Stomach (tissue), 9 donors: Measurements from ENCODE around the gene PSMB1. TPM values are rescaled to one million over a fixed set of nuclear protein-coding genes. Genes with fewer than 3 reads are reported as not detected.

Experiments used
- DNase-seq, 2 donors: peaks; one replicate each; pipeline versions ENCODE4 v3.0.0 to v3.0.0-alpha.2; 2013 to 2019
- H3K27ac ChIP-seq, 5 donors: fragments of 200-600 bp in 4 of 5; sonication (generic) in 4 of 5; one replicate each; pipeline ENCODE4 v1.5.1; 2013 to 2019; ENCODE audit warnings: mild to moderate bottlenecking in 1 of 5, moderate library complexity in 1 of 5
- H3K27me3 ChIP-seq, 3 donors: fragments of 200-600 bp; sonication (generic); one replicate each; pipeline ENCODE4 v1.5.1; 2017 to 2019; ENCODE audit warnings: mixed run types in 1 of 3
- H3K36me3 ChIP-seq, 4 donors: fragments of 200-600 bp; sonication (generic); 1 replicate in 3 of 4; 2 replicates in 1 of 4; pipeline ENCODE4 v1.5.1; 2016 to 2019
- H3K4me1 ChIP-seq, 4 donors: fragments of 200-600 bp; sonication (generic); one replicate each; pipeline ENCODE4 v1.5.1; 2016 to 2019
- H3K4me3 ChIP-seq, 4 donors: fragments of 200-600 bp; sonication (generic) in 3 of 4; one replicate each; pipeline ENCODE4 v1.5.1; 2016 to 2019; ENCODE audit warnings: mild to moderate bottlenecking in 1 of 4
- H3K9me3 ChIP-seq, 4 donors: fragments of 200-600 bp; sonication (generic); one replicate each; pipeline ENCODE4 v1.5.1; 2016 to 2019
- EP300 ChIP-seq: sonication (generic); formaldehyde crosslinking; IDR thresholded peaks from one replicate; pipeline ENCODE4 v1.6.1; 2017; ENCODE audit warnings: antibody characterized with exemption
- POLR2A ChIP-seq, 4 donors: fragments of 450-650 bp; IDR thresholded peaks; one replicate each; pipeline ENCODE4 v1.6.1; 2016; ENCODE audit warnings: antibody characterized with exemption in 4 of 4, control low read depth in 2 of 4, mild to moderate bottlenecking in 1 of 4, moderate library complexity in 1 of 4
- POLR2AphosphoS5 ChIP-seq, 3 donors: sonication (generic); formaldehyde crosslinking; IDR thresholded peaks; one replicate each; pipeline ENCODE4 v1.6.1; 2016; ENCODE audit warnings: antibody characterized with exemption in 3 of 3
- WGBS, 5 donors: extraction: QIAGEN DNeasy Blood & Tissue Kit in 3 of 5; methylation state at CpG; one replicate each; pipeline versions ENCODE4 v1.1.5 to v1.1.7; 2013 to 2018; 5-methylcytosine and 5-hydroxymethylcytosine counted together
- intact Hi-C: fragments of 100-400 bp; cut with DNase I; formaldehyde crosslinking; loops from one replicate; pipeline ENCODE4 v1.15.1; 2023; ENCODE audit warnings: low total_unique reads
- polyA plus RNA-seq, 3 donors: library from polyadenylated mRNA; stranded (reverse); fragments of 200-250 nt; gene quantifications; one replicate each; pipeline ENCODE4 v1.2.3, GENCODE V29; 2013
- total RNA-seq, 5 donors: library from RNA; depleted of rRNA; stranded (reverse); fragments of >200 nt; gene quantifications; one replicate each; pipeline versions ENCODE4 v1.1.0 to v1.2.3, GENCODE V29; 2014 to 2016
- TF ChIP-seq, protein P1 (sequence below), 7 experiments: fragments of 450-650 bp in 4 of 7; fragments of 200-600 bp in 3 of 7; sonication (generic) in 3 of 7; IDR thresholded peaks; one replicate each; pipeline ENCODE4 v1.5.1; 2016 to 2019; ENCODE audit warnings: antibody characterized with exemption in 7 of 7, control low read depth in 2 of 7, mild to moderate bottlenecking in 1 of 7
- donor health status: healthy with polysubstance abuse.
- donor health status: Bipolar disorder and iron deficiency.
- donor health status: healthy.

The PSMB1 gene
- total and polyA plus RNA-seq, 8 donors = 36.5 to 304 (median 217) TPM

DNA sequence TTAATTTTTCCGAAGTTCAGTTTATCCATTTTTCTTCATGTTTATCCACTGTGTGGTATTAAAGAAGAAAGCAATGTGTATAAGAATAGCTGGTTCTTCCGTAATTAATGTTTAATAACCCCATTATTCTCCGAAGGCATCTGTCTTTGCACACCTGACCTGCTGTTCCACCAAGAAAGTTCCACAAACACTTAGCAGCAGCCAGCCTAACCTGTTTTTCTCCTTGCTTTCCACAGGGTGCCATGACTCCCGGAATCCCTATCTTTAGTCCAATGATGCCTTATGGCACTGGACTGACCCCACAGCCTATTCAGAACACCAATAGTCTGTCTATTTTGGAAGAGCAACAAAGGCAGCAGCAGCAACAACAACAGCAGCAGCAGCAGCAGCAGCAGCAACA lies 8.4 kb upstream of the PSMB1 start:
- Histone ChIP-seq H3K36me3 (peaks cover 29 to 98% (median 90%) of the 10 kb centered on the region in 4 donors), H3K27me3 (no peaks in the 10 kb centered on the region), H3K4me1 (peaks cover 0 to 39% (median 15%) of the 10 kb centered on the region in 4 donors), H3K27ac (peak overlapping the region in 1 of 5 donors; percentile 12), H3K9me3 (no peaks in the 10 kb centered on the region), H3K4me3 (no peak overlapping the region)
- DNase-seq = peak; percentile 37 to 40
- WGBS, 5 donors = 38 to 63% (median 42%) methylated on average over 4 of the region's 4 CpGs
- intact Hi-C loops = no loop called here
- TF ChIP-seq, protein P1, sequence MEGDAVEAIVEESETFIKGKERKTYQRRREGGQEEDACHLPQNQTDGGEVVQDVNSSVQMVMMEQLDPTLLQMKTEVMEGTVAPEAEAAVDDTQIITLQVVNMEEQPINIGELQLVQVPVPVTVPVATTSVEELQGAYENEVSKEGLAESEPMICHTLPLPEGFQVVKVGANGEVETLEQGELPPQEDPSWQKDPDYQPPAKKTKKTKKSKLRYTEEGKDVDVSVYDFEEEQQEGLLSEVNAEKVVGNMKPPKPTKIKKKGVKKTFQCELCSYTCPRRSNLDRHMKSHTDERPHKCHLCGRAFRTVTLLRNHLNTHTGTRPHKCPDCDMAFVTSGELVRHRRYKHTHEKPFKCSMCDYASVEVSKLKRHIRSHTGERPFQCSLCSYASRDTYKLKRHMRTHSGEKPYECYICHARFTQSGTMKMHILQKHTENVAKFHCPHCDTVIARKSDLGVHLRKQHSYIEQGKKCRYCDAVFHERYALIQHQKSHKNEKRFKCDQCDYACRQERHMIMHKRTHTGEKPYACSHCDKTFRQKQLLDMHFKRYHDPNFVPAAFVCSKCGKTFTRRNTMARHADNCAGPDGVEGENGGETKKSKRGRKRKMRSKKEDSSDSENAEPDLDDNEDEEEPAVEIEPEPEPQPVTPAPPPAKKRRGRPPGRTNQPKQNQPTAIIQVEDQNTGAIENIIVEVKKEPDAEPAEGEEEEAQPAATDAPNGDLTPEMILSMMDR (IDR thresholded peaks at IDR 0.05) = no peak
- TF ChIP-seq POLR2AphosphoS5 (IDR thresholded peaks at IDR 0.05) (no peak), EP300 (no peak), POLR2A (IDR thresholded peaks at IDR 0.05) (no peak)

- H3K36me3 ChIP-seq = peaks cover 5 to 39% (median 34%) of the 10 kb centered on the region in 4 donors
- H3K27me3 ChIP-seq = no peaks in the 10 kb centered on the region
- peak overlapping the region in 1 of 5 donors; percentile 97 for H3K27ac ChIP-seq
- intact Hi-C loops = no loop called here
- no peaks in the 10 kb centered on the region for H3K9me3 ChIP-seq
- WGBS, 5 donors = 40 to 59% (median 55%) methylated on average over 3 of the region's 3 CpGs
- peak overlapping the region; percentile 87 to 98 (median 94) for H3K4me3 ChIP-seq
- peaks cover 33 to 65% (median 48%) of the 10 kb centered on the region in 4 donors for H3K4me1 ChIP-seq
- no peak for DNase-seq
- TF ChIP-seq, protein P1 (IDR thresholded peaks at IDR 0.05) = no peak
- TF ChIP-seq POLR2A (IDR thresholded peaks at IDR 0.05) = no peak
- no peak for TF ChIP-seq POLR2AphosphoS5 (IDR thresholded peaks at IDR 0.05)
- no peak for TF ChIP-seq EP300
These were observed 2.2 kb upstream of the PSMB1 start for GRCh38 chr6:170555305-170555704.

DNA sequence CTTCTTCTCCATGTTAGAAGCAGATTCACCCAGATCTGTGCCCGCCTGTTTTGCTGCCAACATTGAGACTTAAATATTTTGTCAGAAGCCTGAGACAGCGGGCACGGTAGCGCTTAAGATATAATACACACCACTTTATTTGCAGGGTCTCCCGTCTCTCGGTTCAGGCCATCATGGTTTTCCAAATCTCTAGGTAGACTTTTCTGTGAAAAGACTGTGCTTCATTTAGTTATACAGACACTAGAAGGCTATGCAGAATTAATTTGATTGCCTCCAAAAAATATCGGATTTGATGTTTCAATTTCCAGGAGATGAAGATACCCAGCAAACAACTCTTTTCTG lies 1.7 kb upstream of the PSMB1 start:
- WGBS, 5 donors = 1 to 2% (median 2%) methylated on average over 7 of the region's 7 CpGs
- intact Hi-C loops = no loop called here
- TF ChIP-seq, protein P1 (IDR thresholded peaks at IDR 0.05) = no peak
- TF ChIP-seq POLR2AphosphoS5 (IDR thresholded peaks at IDR 0.05) (no peak), POLR2A (IDR thresholded peaks at IDR 0.05) (no peak)
- no peak for DNase-seq
- peaks cover 39 to 70% (median 53%) of the 10 kb centered on the region in 4 donors for H3K4me1 ChIP-seq
- H3K36me3 ChIP-seq = peaks cover 5 to 39% (median 37%) of the 10 kb centered on the region in 4 donors
- H3K27me3 ChIP-seq = no peaks in the 10 kb centered on the region
- peak overlapping the region; percentile 87 to 98 (median 94) for H3K4me3 ChIP-seq
- no peaks in the 10 kb centered on the region for H3K9me3 ChIP-seq
- peak overlapping the region; percentile 90 to 98 (median 96) for H3K27ac ChIP-seq

- peak; percentile 98 to 99 for DNase-seq
- Histone ChIP-seq H3K9me3 (no peaks in the 10 kb centered on the region), H3K36me3 (peaks cover 5 to 39% (median 38%) of the 10 kb centered on the region in 4 donors), H3K27ac (peak within 1 kb of the TSS; percentile 90 to 98 (median 96)), H3K4me3 (peak within 1 kb of the TSS; percentile 87 to 98 (median 94)), H3K27me3 (no peaks in the 10 kb centered on the region), H3K4me1 (peaks cover 40 to 71% (median 59%) of the 10 kb centered on the region in 4 donors)
- intact Hi-C loops = no loop called here
- 0% methylated on average over 31 to 51 of the region's 51 CpGs for WGBS, 5 donors
- TF ChIP-seq EP300 (no peak), POLR2A (IDR thresholded peaks at IDR 0.05) (no peak), POLR2AphosphoS5 (IDR thresholded peaks at IDR 0.05) (peak; percentile 89 to 99 (median 97))
- TF ChIP-seq, protein P1 (IDR thresholded peaks at IDR 0.05) = no peak
These were observed 1.1 kb upstream of the PSMB1 start, which contains the start of gene TBP for GRCh38 chr6:170554013-170554795. Gene TBP (plus strand): TSS chr6:170554369. CDS start chr6:170557030, 2,661 bp downstream.
